NOMO-1 (cell line): ENCODE measurements around the gene GNAS-AS1.

ENCODE experiments used
- DNase-seq, 2 experiments: peaks; one replicate each; lab custom pipeline; 2025; ENCODE audit not compliant: unreplicated experiment in 2 of 2; lab: John Stamatoyannopoulos, UW

Gene GNAS-AS1

GRCh38 chr20:58813369-58813768, 37.3 kb downstream of the GNAS-AS1 start:
- DNase-seq = no peak

DNA sequence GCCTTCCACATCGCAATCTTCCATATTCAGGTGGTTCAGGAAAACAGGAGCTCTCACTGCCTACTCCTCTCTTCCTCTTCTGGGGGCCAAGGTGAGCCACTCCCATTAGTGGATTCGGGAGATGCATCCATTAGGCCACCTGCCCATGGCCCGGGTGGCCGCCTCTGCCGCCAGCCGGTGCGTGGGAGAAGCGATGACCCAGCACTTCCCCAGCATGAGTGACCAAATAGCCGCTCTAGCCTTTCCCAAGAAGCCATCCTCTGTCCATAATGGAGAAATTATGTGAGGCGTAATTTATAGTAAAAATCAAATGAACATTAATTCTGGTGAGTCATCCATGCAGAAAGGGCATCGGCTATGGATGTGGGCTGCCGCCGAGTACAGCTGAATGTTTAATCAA, 39.4 kb downstream of the GNAS-AS1 start:
- DNase-seq = no peak

GRCh38 chr20:58810879-58811250, 39.8 kb downstream of the GNAS-AS1 start:
- DNase-seq = no peak

GRCh38 chr20:58810116-58810878, 40.4 kb downstream of the GNAS-AS1 start:
- no peak for DNase-seq

DNA sequence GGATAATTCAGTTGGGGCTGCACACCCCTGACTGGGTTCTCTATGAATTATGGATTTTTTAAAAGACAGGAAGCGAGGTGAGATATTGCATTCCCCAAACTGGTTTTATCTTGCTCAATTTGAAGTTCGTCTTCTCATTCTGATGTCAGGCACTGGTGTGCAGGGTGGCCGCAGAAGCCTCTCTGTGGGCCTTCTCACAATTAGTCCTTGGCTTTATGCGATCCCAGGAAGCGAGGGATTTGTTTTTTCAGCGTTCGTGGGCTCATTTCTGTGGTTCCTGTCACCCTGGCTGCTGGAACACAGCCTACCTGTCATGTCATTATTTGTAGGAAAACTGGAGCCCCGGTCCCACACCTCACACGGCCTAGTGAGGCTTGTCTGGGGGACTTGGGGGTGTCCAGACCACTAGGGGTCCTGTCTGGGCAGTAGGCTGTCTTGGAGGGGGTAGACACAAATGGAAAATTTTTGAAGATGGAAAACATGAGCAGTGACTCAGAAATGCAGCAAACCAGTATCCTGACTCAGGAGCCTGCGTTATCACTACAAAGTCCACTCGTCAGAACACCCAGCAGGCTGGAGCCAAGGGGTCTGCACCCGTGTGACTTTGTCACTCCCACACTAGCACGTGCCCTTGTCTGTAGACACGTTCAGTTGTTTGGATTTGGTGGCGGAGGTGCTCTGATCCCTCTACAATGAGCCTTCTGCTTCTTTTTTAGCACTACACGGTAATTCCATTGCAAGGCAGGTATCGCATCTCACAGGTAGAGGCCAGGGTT, 42.2 kb downstream of the GNAS-AS1 start:
- no peak for DNase-seq

GRCh38 chr20:58807801-58808200, 42.9 kb downstream of the GNAS-AS1 start:
- DNase-seq = no peak

- DNase-seq = no peak
These were observed 47.2 kb downstream of the GNAS-AS1 start for GRCh38 chr20:58803533-58803932.

GRCh38 chr20:58802061-58802460, 48.6 kb downstream of the GNAS-AS1 start:
- no peak for DNase-seq

GRCh38 chr20:58800134-58800871, 50.4 kb downstream of the GNAS-AS1 start:
- DNase-seq = no peak

DNA sequence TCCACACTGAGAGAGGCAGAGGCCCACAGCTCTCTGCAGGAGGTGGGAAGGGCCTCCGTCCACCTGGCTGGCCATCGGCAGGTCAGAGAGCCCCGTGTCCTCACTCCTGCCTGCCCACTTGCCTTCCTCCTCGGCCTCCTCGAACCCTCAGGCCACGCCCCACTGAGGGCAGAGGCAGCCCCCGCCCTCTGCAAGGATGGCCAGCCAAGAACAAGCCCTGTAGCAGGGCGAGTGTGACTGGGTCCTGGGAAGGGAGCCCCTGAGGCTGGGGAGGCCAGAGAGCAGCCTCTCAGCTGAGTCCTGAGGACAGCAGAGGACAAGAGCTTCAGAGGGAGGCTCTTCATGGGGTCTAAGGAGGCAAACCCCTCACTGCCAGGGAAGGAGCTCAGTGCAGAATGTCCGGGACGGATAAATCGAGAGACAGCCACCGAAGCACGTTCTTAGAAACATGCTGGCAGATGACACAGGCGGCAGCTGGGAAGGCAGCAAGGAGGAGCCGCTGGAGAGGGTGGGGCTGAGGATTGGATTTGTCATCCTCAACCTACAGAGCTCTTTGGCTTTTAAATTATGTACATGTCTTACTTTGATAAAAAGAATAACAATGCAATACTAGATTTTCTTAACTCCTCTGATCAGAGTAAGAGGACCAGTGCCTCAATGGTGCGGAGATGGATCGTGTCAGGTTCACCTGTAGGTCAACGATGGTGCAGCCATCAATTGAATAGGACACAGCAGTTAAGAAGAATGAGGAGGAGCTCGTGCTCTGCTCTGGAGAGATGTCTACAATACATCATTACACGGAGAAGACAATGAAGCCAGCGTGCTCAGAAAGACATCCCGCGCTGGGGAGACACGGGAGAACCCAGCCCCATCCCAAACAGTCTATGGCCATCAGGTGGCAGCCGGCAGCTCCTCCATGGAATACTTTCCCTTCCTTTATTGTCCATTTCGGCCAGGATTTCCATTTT, 53.0 kb downstream of the GNAS-AS1 start:
- no peak for DNase-seq

- DNase-seq = no peak
These were observed 54.8 kb downstream of the GNAS-AS1 start for GRCh38 chr20:58795923-58796245.

DNA sequence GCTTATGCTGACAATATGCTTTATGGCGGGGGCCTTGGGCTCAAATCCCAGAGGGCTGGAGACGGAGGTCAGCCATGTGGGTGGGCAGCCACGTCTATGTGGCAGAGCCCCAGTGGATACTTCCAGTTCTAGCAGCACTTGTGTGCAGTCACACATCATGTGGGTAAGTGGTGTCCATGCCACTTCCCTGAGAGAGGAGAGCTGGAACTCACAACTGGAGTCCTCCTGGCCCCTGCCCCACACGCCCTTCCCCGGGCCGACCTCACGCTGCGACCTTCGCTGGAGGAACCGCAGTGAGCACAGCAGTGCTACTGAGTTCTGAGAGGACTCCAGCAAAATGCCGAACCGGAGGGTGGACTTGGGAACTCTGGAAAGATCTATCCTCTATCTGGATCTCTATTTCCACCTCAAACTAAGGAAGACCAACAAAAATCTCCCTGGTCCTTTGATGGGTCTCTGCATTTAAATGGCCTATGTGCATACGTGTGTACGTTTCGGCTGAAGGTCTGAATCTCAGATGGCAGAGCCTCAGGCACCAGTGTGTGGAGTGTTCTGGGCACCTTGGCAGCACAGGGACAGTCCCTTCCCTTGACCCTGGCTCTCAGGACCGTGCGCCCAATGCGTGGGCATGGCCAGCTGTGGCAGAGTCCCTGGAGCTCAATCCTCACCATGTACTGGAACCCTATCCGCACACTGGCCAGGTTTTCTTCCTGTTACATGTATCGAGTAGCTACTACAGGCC, 55.4 kb downstream of the GNAS-AS1 start:
- no peak for DNase-seq

DNA sequence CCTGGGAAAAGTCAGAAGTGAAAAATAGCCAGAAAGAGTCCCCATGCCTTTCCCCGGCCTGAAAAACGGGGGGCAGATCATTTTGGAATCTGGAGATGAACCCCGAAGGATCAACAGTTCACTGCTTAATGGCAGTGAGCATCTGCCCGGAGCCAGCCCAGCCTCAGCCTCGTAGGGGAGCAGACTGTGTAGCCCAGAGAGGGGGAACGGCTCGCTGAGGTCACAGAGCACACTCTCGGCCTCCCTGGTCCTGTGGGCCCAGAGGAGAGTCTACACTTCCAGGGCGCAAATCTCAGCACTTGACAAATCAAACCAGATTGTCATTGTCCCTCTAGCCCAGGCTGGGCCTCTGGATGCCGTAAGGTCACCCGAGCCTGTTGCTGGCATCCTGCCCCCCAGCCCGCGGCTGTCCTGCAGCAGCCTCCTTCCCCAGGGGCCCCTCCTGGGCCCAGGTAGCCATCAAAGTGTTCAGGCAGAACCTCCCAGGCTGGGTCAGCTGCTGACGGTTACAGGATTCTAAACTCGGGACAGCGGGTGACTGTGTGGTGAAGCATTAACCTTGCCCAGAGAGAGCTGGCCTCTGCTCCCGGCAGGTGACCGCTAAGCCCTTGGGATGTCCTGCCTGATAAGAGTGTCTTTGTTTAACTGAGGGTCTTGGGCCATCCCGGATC, 56.1 kb downstream of the GNAS-AS1 start:
- no peak for DNase-seq

- DNase-seq = no peak
These were observed 56.9 kb downstream of the GNAS-AS1 start for GRCh38 chr20:58793512-58794420.

- no peak for DNase-seq
These were observed 58.3 kb downstream of the GNAS-AS1 start for GRCh38 chr20:58792426-58792825.

- no peak for DNase-seq
These were observed 59.4 kb downstream of the GNAS-AS1 start for GRCh38 chr20:58791286-58791685.

DNA sequence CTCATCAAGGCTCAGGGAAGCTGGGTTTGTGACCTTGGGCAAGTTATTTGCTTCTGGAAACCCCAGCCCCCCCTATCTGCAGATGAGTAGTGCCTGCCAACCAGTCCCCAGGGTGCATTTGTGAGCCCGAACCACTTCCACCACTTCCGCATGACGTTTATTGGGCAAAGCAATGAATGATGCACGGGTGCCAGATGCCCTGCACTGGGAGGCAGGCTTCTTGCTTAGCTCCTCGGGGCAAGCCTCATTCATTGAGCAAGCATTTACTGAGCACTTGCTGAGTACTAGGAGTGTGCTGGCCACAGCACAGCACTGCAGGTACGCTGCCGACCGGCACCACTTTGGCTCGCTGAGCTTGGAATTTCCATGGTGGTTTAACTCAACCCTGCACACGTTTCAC, 60.2 kb downstream of the GNAS-AS1 start:
- peak in 1 of 2 experiments; percentile 10 for DNase-seq

DNA sequence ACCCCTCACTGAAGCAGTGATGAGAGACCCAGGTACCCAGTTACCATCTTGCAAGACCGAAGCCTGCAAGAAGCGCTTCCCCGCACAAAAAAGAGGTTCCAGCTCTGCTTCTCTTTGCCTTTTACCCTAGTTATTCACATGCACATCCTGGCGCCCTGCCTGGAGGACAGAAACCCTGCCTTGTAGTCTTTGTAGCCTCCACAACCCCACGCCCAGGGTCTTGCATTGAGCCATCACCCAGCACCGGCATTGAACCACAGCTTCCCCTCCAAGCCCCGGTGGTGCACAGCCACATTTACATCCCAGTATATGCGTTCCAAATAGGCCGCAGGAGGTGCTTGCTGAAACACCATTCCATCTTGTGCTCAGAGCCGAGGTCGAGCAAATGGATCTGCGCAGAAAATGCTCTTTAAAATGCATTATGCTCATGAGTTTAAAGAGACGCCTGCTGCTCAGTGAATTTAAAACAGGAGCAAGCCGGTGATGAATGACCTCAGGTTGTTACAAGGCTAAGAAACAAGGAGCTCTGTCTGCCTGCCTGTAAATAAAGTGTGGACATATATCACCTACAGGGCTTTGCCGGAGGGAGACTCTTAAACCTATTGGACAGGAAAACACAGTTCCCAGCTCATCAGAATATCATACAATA, 61.7 kb downstream of the GNAS-AS1 start:
- no peak for DNase-seq
